ENCODE results near the gene GUCY2C. TPM values are rescaled to one million over a fixed set of nuclear protein-coding genes. Genes with fewer than 3 reads are reported as not detected.

The GUCY2C gene
- total and polyA plus RNA-seq, 2 donors (not counting 3 experiments of a cell fraction or from before 2014, with no cell fraction given), result not detected

DNA sequence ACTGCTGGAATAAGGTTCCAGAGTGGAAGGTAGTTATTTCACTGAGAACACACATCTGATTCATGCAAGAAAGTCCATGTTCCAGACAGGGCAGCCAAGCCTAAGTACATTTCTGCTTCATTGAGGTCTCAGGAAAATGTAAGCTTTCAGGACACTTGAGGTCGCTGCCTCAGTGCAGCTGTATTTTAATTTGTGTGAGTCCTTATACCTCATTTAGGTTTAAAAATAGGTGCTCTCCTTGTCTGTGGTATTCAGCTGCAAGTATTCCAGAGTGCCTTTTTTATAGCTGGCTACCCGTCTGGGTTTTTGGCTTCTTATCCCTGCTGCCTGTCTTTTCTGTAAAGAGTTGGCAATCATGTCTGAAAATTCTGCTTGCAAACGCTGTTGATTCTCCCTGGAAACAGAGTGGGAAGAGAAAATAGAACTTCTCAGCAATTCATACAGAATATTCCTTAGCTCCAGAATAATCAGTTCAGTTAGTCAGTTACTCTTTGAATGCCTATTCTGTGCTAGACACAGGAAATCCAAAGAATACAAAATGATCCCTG is 83.4 kb downstream of the GUCY2C start:
- ChIA-PET POLR2A (no interaction called here), CTCF (interaction anchor here (1.1 to 1.6 kb wide), 3 partner anchors 11 to 446 kb away, joined by 3 to 8 read pairs (median 4); no protein-coding TSS in a partner anchor)
- H3K9me3 ChIP-seq (replicated peaks; ENCODE audit: control insufficient read depth, insufficient read depth, low read length), result no peaks in the 10 kb centered on the region
- H3K4me2 ChIP-seq (ENCODE audit: insufficient read depth, low read length), result no peak overlapping the region
- TF ChIP-seq POLR2AphosphoS5 (IDR thresholded peaks at IDR 0.05; ENCODE audit: insufficient read depth, low read depth, low read length) (no peak), FOS (IDR thresholded peaks at IDR 0.05; ENCODE audit: borderline replicate concordance, insufficient read depth, low read length) (no peak), MYC (IDR thresholded peaks at IDR 0.05; ENCODE audit: low read depth, low read length) (no peak), GATA2 (IDR thresholded peaks at IDR 0.05; ENCODE audit: insufficient read depth, insufficient read length, low read depth, low read length) (no peak), EZH2 (IDR thresholded peaks at IDR 0.05; ENCODE audit: borderline replicate concordance, low read depth, low read length, severe bottlenecking) (no peak), POLR2A (IDR thresholded peaks at IDR 0.05; ENCODE audit: low read depth, low read length) (no peak), JUN (IDR thresholded peaks at IDR 0.05; ENCODE audit: borderline replicate concordance, insufficient read depth, insufficient read length, low read depth) (no peak)
- TF ChIP-seq, protein P1, sequence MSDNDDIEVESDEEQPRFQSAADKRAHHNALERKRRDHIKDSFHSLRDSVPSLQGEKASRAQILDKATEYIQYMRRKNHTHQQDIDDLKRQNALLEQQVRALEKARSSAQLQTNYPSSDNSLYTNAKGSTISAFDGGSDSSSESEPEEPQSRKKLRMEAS (IDR thresholded peaks at IDR 0.05; ENCODE audit: insufficient read depth, insufficient read length), result no peak
- TF ChIP-seq, protein P2, sequence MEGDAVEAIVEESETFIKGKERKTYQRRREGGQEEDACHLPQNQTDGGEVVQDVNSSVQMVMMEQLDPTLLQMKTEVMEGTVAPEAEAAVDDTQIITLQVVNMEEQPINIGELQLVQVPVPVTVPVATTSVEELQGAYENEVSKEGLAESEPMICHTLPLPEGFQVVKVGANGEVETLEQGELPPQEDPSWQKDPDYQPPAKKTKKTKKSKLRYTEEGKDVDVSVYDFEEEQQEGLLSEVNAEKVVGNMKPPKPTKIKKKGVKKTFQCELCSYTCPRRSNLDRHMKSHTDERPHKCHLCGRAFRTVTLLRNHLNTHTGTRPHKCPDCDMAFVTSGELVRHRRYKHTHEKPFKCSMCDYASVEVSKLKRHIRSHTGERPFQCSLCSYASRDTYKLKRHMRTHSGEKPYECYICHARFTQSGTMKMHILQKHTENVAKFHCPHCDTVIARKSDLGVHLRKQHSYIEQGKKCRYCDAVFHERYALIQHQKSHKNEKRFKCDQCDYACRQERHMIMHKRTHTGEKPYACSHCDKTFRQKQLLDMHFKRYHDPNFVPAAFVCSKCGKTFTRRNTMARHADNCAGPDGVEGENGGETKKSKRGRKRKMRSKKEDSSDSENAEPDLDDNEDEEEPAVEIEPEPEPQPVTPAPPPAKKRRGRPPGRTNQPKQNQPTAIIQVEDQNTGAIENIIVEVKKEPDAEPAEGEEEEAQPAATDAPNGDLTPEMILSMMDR (IDR thresholded peaks at IDR 0.05; ENCODE audit: extremely low read depth in 1 of 2, insufficient read depth in 1 of 2, low read depth in 1 of 2, low read length in 2 of 2), result no peak
- no peaks in the 10 kb centered on the region for H3K36me3 ChIP-seq (ENCODE audit: control insufficient read depth in 2 of 2, extremely low read depth in 1 of 2, insufficient read depth in 2 of 2, low read length in 2 of 2)
- no peak overlapping the region for H3K4me3 ChIP-seq (replicated peaks in 1 of 3; ENCODE audit: insufficient read depth in 1 of 3, low read depth in 1 of 3, low read length in 3 of 3)
- H4K20me1 ChIP-seq (replicated peaks; ENCODE audit: control insufficient read depth, extremely low read depth, insufficient read depth, low read length), result no peaks in the 10 kb centered on the region
- H3K27me3 ChIP-seq (ENCODE audit: control insufficient read depth in 2 of 2, insufficient read depth in 2 of 2, low read length in 2 of 2), result no peaks in the 10 kb centered on the region
- H3K9ac ChIP-seq (replicated peaks; ENCODE audit: extremely low read depth, insufficient read depth, low read length), result no peak overlapping the region
- FAIRE-seq (no peak), DNase-seq (ENCODE audit: low read depth, low spot score) (no peak)
- no TSS peak for BruUV-seq (replicated peaks)
- no peaks in the 10 kb centered on the region for H3K4me1 ChIP-seq (ENCODE audit: control insufficient read depth, extremely low read depth, insufficient read depth, low read length)
- dilution Hi-C loops (cut with MboI; ENCODE audit: extremely low pct_ligation_motif_present, low sequenced_read_pairs) (no loop called here), intact Hi-C loops (cut with micrococcal nuclease) (no loop called here)
- H2AFZ ChIP-seq (ENCODE audit: low read depth, low read length), result no peak overlapping the region
- no peaks in the 10 kb centered on the region for H3K79me2 ChIP-seq (ENCODE audit: control insufficient read depth, insufficient read depth, low read length)
- H3K9me1 ChIP-seq (replicated peaks; ENCODE audit: control insufficient read depth, extremely low read depth, insufficient read depth, low read length), result no peaks in the 10 kb centered on the region
- H3K27ac ChIP-seq (ENCODE audit: insufficient read depth, low read depth, low read length), result no peak overlapping the region

Measured in endothelial cell of umbilical vein (primary cell).